Panc1 (cell line): ENCODE measurements around the gene PADI2. TPM values are rescaled to one million over a fixed set of nuclear protein-coding genes. Genes with fewer than 3 reads are reported as not detected.
"Not testable (repeated sequence)": the region's sequence is repeated elsewhere in the genome, so short reads cannot be mapped to it uniquely, and the experiment has no call there.

ENCODE experiments used
- ATAC-seq: fragments of 200-7000 bp; cut with Tn5 transposase; 2 replicates; pipeline ENCODE4 v1.9.1; 2020; ENCODE audit warnings: mild to moderate bottlenecking, moderate library complexity
- BruUV-seq: library from RNA; stranded (reverse); fragments of 400-500 nt; replicated peaks from 2 replicates; lab custom pipeline; 2021; lab: Mats Ljungman, UMichigan
- CTCF ChIA-PET: fragments of 300-600 bp; sonication (Branson Sonifier 250); formaldehyde crosslinking; loops from one replicate; lab custom pipeline; 2022; ENCODE audit warnings: antibody characterized with exemption; lab: Charles Lee
- POLR2A ChIA-PET: fragments of 300-600 bp; sonication (Branson Sonifier 250); formaldehyde crosslinking; loops from one replicate; lab custom pipeline; 2022; ENCODE audit warnings: antibody characterized with exemption; lab: Charles Lee
- DNase-seq: peaks from one replicate; pipeline ENCODE4 v3.0.0-alpha.2; 2010; ENCODE audit warnings: low read depth, low spot score
- H3K27ac ChIP-seq: 2 replicates; pipeline ENCODE4 v1.5.1; 2011; ENCODE audit warnings: mild to moderate bottlenecking, low read length, inconsistent platforms
- H3K27me3 ChIP-seq: fragments of 200-500 bp; sonication (Bioruptor generic); 2 replicates; pipeline ENCODE4 v1.6.0; 2014; ENCODE audit warnings: low read length, inconsistent platforms; ENCODE audit not compliant: control insufficient read depth, insufficient read depth
- H3K36me3 ChIP-seq: fragments of 200-500 bp; sonication (Bioruptor generic); 2 replicates; pipeline ENCODE4 v1.5.1; 2014; ENCODE audit warnings: inconsistent platforms, mild to moderate bottlenecking, low read length, moderate library complexity; ENCODE audit not compliant: control insufficient read depth, insufficient read depth
- H3K4me1 ChIP-seq: 2 replicates; pipeline ENCODE4 v1.5.1; 2011; ENCODE audit warnings: inconsistent platforms, mild to moderate bottlenecking, low read length, moderate library complexity; ENCODE audit not compliant: control insufficient read depth, insufficient read depth
- H3K4me3 ChIP-seq, 2 experiments: 2 replicates each; pipeline ENCODE4 v1.5.1; 2011 to 2012; ENCODE audit warnings: low read depth in 2 of 2, low read length in 2 of 2, mild to moderate bottlenecking in 2 of 2, inconsistent platforms in 1 of 2, moderate library complexity in 1 of 2
- H3K9me3 ChIP-seq: fragments of 200-500 bp; sonication (Bioruptor generic); 2 replicates; pipeline ENCODE4 v1.5.1; 2014; ENCODE audit warnings: low read depth, mild to moderate bottlenecking, inconsistent platforms, low read length, moderate library complexity; ENCODE audit not compliant: control insufficient read depth, insufficient read depth
- POLR2AphosphoS5 ChIP-seq: IDR thresholded peaks from 2 replicates; pipeline ENCODE4 v1.6.1; 2012; ENCODE audit warnings: mild to moderate bottlenecking, low read depth, low read length, moderate library complexity
- REST ChIP-seq, 2 experiments: IDR thresholded peaks; 2 replicates each; pipeline ENCODE4 v1.6.1; 2011 to 2012; ENCODE audit warnings: low read depth in 2 of 2, control low read depth in 1 of 2, low read length in 1 of 2, mild to moderate bottlenecking in 1 of 2, moderate library complexity in 1 of 2; ENCODE audit not compliant: insufficient read depth in 1 of 2
- SIN3A ChIP-seq: IDR thresholded peaks from 2 replicates; pipeline ENCODE4 v1.6.1; 2012; ENCODE audit warnings: low read depth, mild to moderate bottlenecking, low read length, moderate library complexity, borderline replicate concordance; ENCODE audit not compliant: insufficient read depth
- TCF7L2 ChIP-seq: IDR thresholded peaks from 2 replicates; pipeline ENCODE4 v1.6.1; 2011; ENCODE audit warnings: mild to moderate bottlenecking, low read depth, low read length, inconsistent platforms
- in situ Hi-C: cut with HindIII; loops from 2 replicates; pipeline ENCODE4 v1.10.0; 2016; ENCODE audit warnings: low sequenced_read_pairs, low pct_unique_long_range_greater_than_20kb
- intact Hi-C: fragments of 100-400 bp; cut with micrococcal nuclease; formaldehyde crosslinking; loops from one replicate; pipeline ENCODE4 v1.10.0; 2022; ENCODE audit not compliant: unreplicated experiment
- total RNA-seq: library from RNA; stranded (reverse); gene quantifications from one replicate; pipeline ENCODE4 v1.2.1, GENCODE V29; 2021; ENCODE audit not compliant: unreplicated experiment
- TF ChIP-seq, protein P1 (sequence below): fragments of 450-650 bp; IDR thresholded peaks from 2 replicates; pipeline ENCODE4 v1.5.1; 2017; ENCODE audit warnings: mild to moderate bottlenecking

PADI2 gene
- total RNA-seq, 1 experiment from 2014 or later: 507 TPM

- H3K27me3 ChIP-seq: no peaks in the 10 kb centered on the region
- POLR2A ChIA-PET: no interaction called here
- TF ChIP-seq REST (IDR thresholded peaks at IDR 0.05; ENCODE audit: insufficient read depth in 1 of 2, low read depth in 2 of 2, low read length in 1 of 2) (no peak), POLR2AphosphoS5 (no peak), SIN3A (no peak), TCF7L2 (no peak)
- TF ChIP-seq, protein P1, sequence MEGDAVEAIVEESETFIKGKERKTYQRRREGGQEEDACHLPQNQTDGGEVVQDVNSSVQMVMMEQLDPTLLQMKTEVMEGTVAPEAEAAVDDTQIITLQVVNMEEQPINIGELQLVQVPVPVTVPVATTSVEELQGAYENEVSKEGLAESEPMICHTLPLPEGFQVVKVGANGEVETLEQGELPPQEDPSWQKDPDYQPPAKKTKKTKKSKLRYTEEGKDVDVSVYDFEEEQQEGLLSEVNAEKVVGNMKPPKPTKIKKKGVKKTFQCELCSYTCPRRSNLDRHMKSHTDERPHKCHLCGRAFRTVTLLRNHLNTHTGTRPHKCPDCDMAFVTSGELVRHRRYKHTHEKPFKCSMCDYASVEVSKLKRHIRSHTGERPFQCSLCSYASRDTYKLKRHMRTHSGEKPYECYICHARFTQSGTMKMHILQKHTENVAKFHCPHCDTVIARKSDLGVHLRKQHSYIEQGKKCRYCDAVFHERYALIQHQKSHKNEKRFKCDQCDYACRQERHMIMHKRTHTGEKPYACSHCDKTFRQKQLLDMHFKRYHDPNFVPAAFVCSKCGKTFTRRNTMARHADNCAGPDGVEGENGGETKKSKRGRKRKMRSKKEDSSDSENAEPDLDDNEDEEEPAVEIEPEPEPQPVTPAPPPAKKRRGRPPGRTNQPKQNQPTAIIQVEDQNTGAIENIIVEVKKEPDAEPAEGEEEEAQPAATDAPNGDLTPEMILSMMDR: no peak
- CTCF ChIA-PET: interaction anchor here (0.6 kb wide), 1 partner anchor 450 kb away, joined by 3 read pairs; no protein-coding TSS in a partner anchor
- in situ Hi-C loops: no loop called here
- no peaks in the 10 kb centered on the region; the same call in 1 of the 2 replicates for H3K9me3 ChIP-seq
- H3K27ac ChIP-seq: no peak overlapping the region
- no peaks in the 10 kb centered on the region for H3K4me1 ChIP-seq
- no TSS peak for BruUV-seq
- no peak overlapping the region for H3K4me3 ChIP-seq
- DNase-seq (no peak), ATAC-seq (0 out of 2 replicates have a peak, but pooled peaks have one; percentile 44)
- H3K36me3 ChIP-seq: no peaks in the 10 kb centered on the region
- intact Hi-C loops: no loop called here
Observed at GRCh38 chr1:17066361-17067068, 52.7 kb downstream of the PADI2 start.

- BruUV-seq: no TSS peak
- ATAC-seq: no peak
- Histone ChIP-seq H3K27ac (no peak overlapping the region), H3K4me1 (no peaks in the 10 kb centered on the region), H3K4me3 (no peak overlapping the region), H3K27me3 (no peaks in the 10 kb centered on the region), H3K9me3 (no peaks in the 10 kb centered on the region; the same call in 1 of the 2 replicates), H3K36me3 (no peaks in the 10 kb centered on the region)
- no peak for DNase-seq
- TF ChIP-seq POLR2AphosphoS5: no peak; the same call in 1 of the 2 replicates
- TF ChIP-seq REST (IDR thresholded peaks at IDR 0.05; ENCODE audit: insufficient read depth in 1 of 2, low read depth in 2 of 2, low read length in 1 of 2): no peak
- TF ChIP-seq SIN3A: no peak
- TF ChIP-seq, protein P1: no peak
- ChIA-PET CTCF (interaction anchor here (0.6 kb wide), 1 partner anchor 450 kb away, joined by 3 read pairs; no protein-coding TSS in a partner anchor), POLR2A (no interaction called here)
- in situ Hi-C loops: no loop called here
- intact Hi-C loops: no loop called here
Observed at GRCh38 chr1:17065666-17066065, 53.6 kb downstream of the PADI2 start.

DNA sequence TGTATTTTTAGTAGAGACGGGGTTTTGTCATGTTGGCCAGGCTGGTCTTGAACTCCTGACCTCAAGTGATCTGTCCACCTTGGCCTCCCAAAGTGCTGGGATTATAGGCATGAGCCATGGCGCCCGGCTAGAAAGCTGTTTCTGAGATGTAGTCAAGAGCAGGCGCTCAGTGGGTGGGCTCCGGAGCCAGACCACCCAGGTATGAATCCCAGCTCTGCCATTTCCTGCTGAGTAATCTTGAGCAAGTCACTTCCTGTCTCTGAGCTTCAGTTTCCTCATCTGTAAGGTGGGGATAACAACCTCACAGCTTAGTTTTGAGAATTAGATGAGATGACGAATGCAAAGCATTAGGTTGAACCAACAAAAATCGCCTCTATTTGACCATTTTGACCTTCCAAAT is 56.5 kb downstream of the PADI2 start:
- H3K36me3 ChIP-seq, intact Hi-C loops, H3K27ac ChIP-seq, ATAC-seq, in situ Hi-C loops, DNase-seq, H3K9me3 ChIP-seq, H3K4me3 ChIP-seq, CTCF ChIA-PET, BruUV-seq, H3K27me3 ChIP-seq, H3K4me1 ChIP-seq: not testable (repeated sequence)
- POLR2A ChIA-PET: interaction anchor here (0.6 kb wide), 1 partner anchor 434 kb away, joined by 3 read pairs; no protein-coding TSS in a partner anchor
